Measurements from ENCODE around the gene FSTL4. TPM values are rescaled to one million over a fixed set of nuclear protein-coding genes. Genes with fewer than 3 reads are reported as not detected.

Gene FSTL4
- total RNA-seq, 2 donors from 2014 or later, result 4.4 to 5.5 TPM

GRCh38 chr5:133227082-133227481 is 385.3 kb downstream of the FSTL4 start:
- Mint-ChIP-seq H3K27me3 (ENCODE audit: insufficient read depth) (no peaks in the 10 kb centered on the region), H3K4me1 (peaks cover 6% of the 10 kb centered on the region), H3K4me3 (no peak overlapping the region), H3K27ac (no peak overlapping the region), H3K9me3 (no peaks in the 10 kb centered on the region), H3K36me3 (ENCODE audit: low read depth) (no peaks in the 10 kb centered on the region)
- H3K4me3 ChIP-seq (ENCODE audit: low read length), result no peak overlapping the region
- no peaks in the 10 kb centered on the region for H3K9me3 ChIP-seq (ENCODE audit: control insufficient read depth, low read length)
- no peak overlapping the region for H3K27ac ChIP-seq (ENCODE audit: low read depth, low read length)
- TF ChIP-seq, protein P1, sequence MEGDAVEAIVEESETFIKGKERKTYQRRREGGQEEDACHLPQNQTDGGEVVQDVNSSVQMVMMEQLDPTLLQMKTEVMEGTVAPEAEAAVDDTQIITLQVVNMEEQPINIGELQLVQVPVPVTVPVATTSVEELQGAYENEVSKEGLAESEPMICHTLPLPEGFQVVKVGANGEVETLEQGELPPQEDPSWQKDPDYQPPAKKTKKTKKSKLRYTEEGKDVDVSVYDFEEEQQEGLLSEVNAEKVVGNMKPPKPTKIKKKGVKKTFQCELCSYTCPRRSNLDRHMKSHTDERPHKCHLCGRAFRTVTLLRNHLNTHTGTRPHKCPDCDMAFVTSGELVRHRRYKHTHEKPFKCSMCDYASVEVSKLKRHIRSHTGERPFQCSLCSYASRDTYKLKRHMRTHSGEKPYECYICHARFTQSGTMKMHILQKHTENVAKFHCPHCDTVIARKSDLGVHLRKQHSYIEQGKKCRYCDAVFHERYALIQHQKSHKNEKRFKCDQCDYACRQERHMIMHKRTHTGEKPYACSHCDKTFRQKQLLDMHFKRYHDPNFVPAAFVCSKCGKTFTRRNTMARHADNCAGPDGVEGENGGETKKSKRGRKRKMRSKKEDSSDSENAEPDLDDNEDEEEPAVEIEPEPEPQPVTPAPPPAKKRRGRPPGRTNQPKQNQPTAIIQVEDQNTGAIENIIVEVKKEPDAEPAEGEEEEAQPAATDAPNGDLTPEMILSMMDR (conservative IDR thresholded peaks at IDR 0.05), result peak; percentile 61
- H3K36me3 ChIP-seq (ENCODE audit: control insufficient read depth, insufficient read depth, low read length), result no peaks in the 10 kb centered on the region
- H3K9ac ChIP-seq (ENCODE audit: extremely low read depth, low read length, poor library complexity, severe bottlenecking), result no peak overlapping the region
- WGBS, 2 experiments (ENCODE audit: insufficient coverage in 1 of 2, insufficient read length in 1 of 2), result 83 to 100% methylated on average over 1 to 3 of the region's 3 CpGs
- H3K27me3 ChIP-seq (ENCODE audit: control insufficient read depth, insufficient read depth, low read length, poor library complexity, severe bottlenecking), result no peaks in the 10 kb centered on the region
- H3K4me1 ChIP-seq (ENCODE audit: control insufficient read depth, insufficient read depth, low read length), result no peaks in the 10 kb centered on the region
- peak; percentile 46 for DNase-seq

DNA sequence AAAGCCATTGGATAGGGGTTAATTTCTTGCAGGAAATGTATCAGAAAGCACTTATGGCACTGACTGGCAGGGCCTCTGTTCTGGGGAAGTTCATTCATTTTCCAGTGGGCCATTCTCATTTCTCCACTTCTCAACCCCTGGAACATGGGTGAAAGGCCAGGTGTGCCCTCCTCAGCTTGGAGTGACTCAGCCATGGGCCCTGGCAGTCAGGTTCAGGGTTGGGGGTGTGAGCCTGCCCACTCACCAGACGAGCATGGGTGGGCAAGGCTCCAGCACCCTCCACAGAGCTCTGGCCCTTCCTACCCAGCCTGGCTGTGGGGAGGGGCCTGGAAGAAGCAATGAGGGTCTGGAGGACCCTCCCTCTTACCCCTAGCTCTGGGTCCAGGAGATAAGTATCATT is 386.2 kb downstream of the FSTL4 start:
- peak; percentile 26 for DNase-seq
- Histone ChIP-seq H3K4me3 (ENCODE audit: low read length) (no peak overlapping the region), H3K36me3 (ENCODE audit: control insufficient read depth, insufficient read depth, low read length) (no peaks in the 10 kb centered on the region), H3K27me3 (ENCODE audit: control insufficient read depth, insufficient read depth, low read length, poor library complexity, severe bottlenecking) (no peaks in the 10 kb centered on the region), H3K9me3 (ENCODE audit: control insufficient read depth, low read length) (no peaks in the 10 kb centered on the region), H3K27ac (ENCODE audit: low read depth, low read length) (no peak overlapping the region), H3K4me1 (ENCODE audit: control insufficient read depth, insufficient read depth, low read length) (no peaks in the 10 kb centered on the region), H3K9ac (ENCODE audit: extremely low read depth, low read length, poor library complexity, severe bottlenecking) (no peak overlapping the region)
- Mint-ChIP-seq H3K27ac (no peak overlapping the region), H3K9me3 (no peaks in the 10 kb centered on the region), H3K4me1 (peaks cover 6% of the 10 kb centered on the region), H3K36me3 (ENCODE audit: low read depth) (no peaks in the 10 kb centered on the region), H3K4me3 (no peak overlapping the region), H3K27me3 (ENCODE audit: insufficient read depth) (no peaks in the 10 kb centered on the region)
- 78% methylated on average over 1 of the region's 1 CpG; no CpG with 5 or more reads in 1 of the 2 experiments for WGBS, 2 experiments (ENCODE audit: insufficient coverage in 1 of 2, insufficient read length in 1 of 2)
- TF ChIP-seq, protein P1 (conservative IDR thresholded peaks at IDR 0.05), result no peak

DNA sequence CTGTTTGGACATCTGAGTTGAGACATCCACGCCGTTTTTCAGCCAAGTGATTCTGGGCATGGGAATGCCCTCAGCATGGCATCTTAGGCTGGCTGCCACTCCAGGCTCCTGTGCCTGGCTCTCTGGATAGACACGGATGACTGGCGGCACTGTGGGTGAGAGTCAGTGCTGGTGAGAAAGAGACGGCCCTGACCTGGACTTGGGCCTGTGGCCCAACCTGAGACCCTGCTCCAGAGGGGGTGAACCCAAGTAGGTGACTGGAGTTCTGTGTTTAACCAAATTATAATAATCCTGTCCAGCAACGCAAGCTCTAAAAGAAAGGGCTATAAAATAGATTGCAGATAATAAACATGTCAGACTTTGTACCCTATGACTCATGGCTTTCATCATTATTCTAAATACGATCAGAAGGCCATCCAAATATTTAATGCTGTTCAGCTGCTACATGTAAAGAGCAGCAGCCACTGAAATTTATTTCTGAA is 386.6 kb downstream of the FSTL4 start:
- no peaks in the 10 kb centered on the region for H3K27me3 ChIP-seq (ENCODE audit: control insufficient read depth, insufficient read depth, low read length, poor library complexity, severe bottlenecking)
- H3K4me3 ChIP-seq (ENCODE audit: low read length), result no peak overlapping the region
- Mint-ChIP-seq H3K4me3 (no peak overlapping the region), H3K36me3 (ENCODE audit: low read depth) (no peaks in the 10 kb centered on the region), H3K27ac (no peak overlapping the region), H3K9me3 (no peaks in the 10 kb centered on the region), H3K27me3 (ENCODE audit: insufficient read depth) (no peaks in the 10 kb centered on the region), H3K4me1 (peaks cover 6% of the 10 kb centered on the region)
- H3K36me3 ChIP-seq (ENCODE audit: control insufficient read depth, insufficient read depth, low read length), result no peaks in the 10 kb centered on the region
- H3K4me1 ChIP-seq (ENCODE audit: control insufficient read depth, insufficient read depth, low read length), result no peaks in the 10 kb centered on the region
- H3K9ac ChIP-seq (ENCODE audit: extremely low read depth, low read length, poor library complexity, severe bottlenecking), result no peak overlapping the region
- DNase-seq, result peak; percentile 22
- no peaks in the 10 kb centered on the region for H3K9me3 ChIP-seq (ENCODE audit: control insufficient read depth, low read length)
- 94 to 97% methylated on average over 4 to 7 of the region's 7 CpGs for WGBS, 2 experiments (ENCODE audit: insufficient coverage in 1 of 2, insufficient read length in 1 of 2)
- TF ChIP-seq, protein P1 (conservative IDR thresholded peaks at IDR 0.05), result no peak
- no peak overlapping the region for H3K27ac ChIP-seq (ENCODE audit: low read depth, low read length)
